OCI-LY7 (cell line): ENCODE results near the gene ZNF106. TPM values are rescaled to one million over a fixed set of nuclear protein-coding genes. Genes with fewer than 3 reads are reported as not detected.

Experiments
- BruUV-seq: library from RNA; stranded (reverse); fragments of 400-500 nt; replicated peaks from 2 replicates; lab custom pipeline; 2021; lab: Mats Ljungman, UMichigan
- CTCF ChIA-PET: fragments of 300-600 bp; sonication (Branson Sonifier 250); formaldehyde crosslinking; loops from one replicate; lab custom pipeline; 2022; ENCODE audit warnings: antibody characterized with exemption; ENCODE audit not compliant: unreplicated experiment; lab: Charles Lee
- POLR2A ChIA-PET: fragments of 300-600 bp; sonication (Branson Sonifier 250); formaldehyde crosslinking; loops from one replicate; lab custom pipeline; 2022; ENCODE audit warnings: antibody characterized with exemption; lab: Charles Lee
- DNase-seq: peaks from one replicate; pipeline ENCODE4 v3.0.0-alpha.2; 2015; ENCODE audit warnings: low spot score
- H2AFZ ChIP-seq: fragments of 200-600 bp; sonication (generic), shearing (Covaris generic); 2 replicates; pipeline ENCODE4 v1.6.1; 2014; ENCODE audit warnings: mild to moderate bottlenecking, antibody characterized with exemption, low read length, moderate library complexity
- H3K27ac ChIP-seq: fragments of 200-600 bp; sonication (generic); 2 replicates; pipeline ENCODE4 v1.5.1; 2014; ENCODE audit warnings: mixed run types, low read depth, mild to moderate bottlenecking, moderate library complexity, low read length, inconsistent platforms; ENCODE audit not compliant: poor library complexity, severe bottlenecking
- H3K36me3 ChIP-seq: fragments of 200-600 bp; sonication (generic); 2 replicates; pipeline ENCODE4 v1.6.1; 2014; ENCODE audit warnings: mild to moderate bottlenecking, antibody characterized with exemption, low read length, moderate library complexity, mixed read lengths; ENCODE audit not compliant: insufficient read depth
- H3K4me1 ChIP-seq: fragments of 200-600 bp; sonication (generic); 2 replicates; pipeline ENCODE4 v1.5.1; 2014; ENCODE audit warnings: mild to moderate bottlenecking, low read length; ENCODE audit not compliant: insufficient read depth, poor library complexity, severe bottlenecking
- H3K4me2 ChIP-seq: fragments of 200-600 bp; sonication (generic); 2 replicates; pipeline ENCODE4 v1.6.1; 2014; ENCODE audit warnings: mild to moderate bottlenecking, low read length
- H3K4me3 ChIP-seq: fragments of 200-600 bp; sonication (generic); 2 replicates; pipeline ENCODE4 v1.5.1; 2014; ENCODE audit warnings: mild to moderate bottlenecking, low read depth, low read length; ENCODE audit not compliant: poor library complexity, severe bottlenecking
- H3K79me2 ChIP-seq: fragments of 200-600 bp; sonication (generic); 2 replicates; pipeline ENCODE4 v1.6.1; 2016; ENCODE audit warnings: low read depth, mild to moderate bottlenecking, low read length, moderate library complexity, mixed read lengths; ENCODE audit not compliant: insufficient read depth
- H3K9me2 ChIP-seq: fragments of 200-600 bp; sonication (generic); 2 replicates; pipeline ENCODE4 v1.6.1; 2016; ENCODE audit warnings: mild to moderate bottlenecking, low read length, mixed read lengths; ENCODE audit not compliant: insufficient read depth
- H3K9me3 ChIP-seq: fragments of 200-600 bp; sonication (generic); 2 replicates; pipeline ENCODE4 v1.6.1; 2014; ENCODE audit warnings: mild to moderate bottlenecking, mixed run types, low read length, mixed read lengths
- H4K20me1 ChIP-seq: fragments of 200-600 bp; sonication (generic); 2 replicates; pipeline ENCODE4 v1.6.1; 2014; ENCODE audit warnings: mild to moderate bottlenecking, antibody characterized with exemption, low read length, moderate library complexity, mixed read lengths; ENCODE audit not compliant: insufficient read depth
- CTCF ChIP-seq: fragments of 200-600 bp; sonication (generic); conservative IDR thresholded peaks from 2 replicates; pipeline ENCODE4 v1.5.1; 2014; ENCODE audit warnings: mild to moderate bottlenecking, antibody characterized with exemption, low read length, moderate library complexity, mixed read lengths
- EZH2phosphoT487 ChIP-seq: fragments of 200-600 bp; sonication (generic); IDR thresholded peaks from 2 replicates; pipeline ENCODE4 v1.6.1; 2018; ENCODE audit warnings: low read depth, borderline replicate concordance, mild to moderate bottlenecking, mixed run types, antibody characterized with exemption, low read length, moderate library complexity, mixed read lengths
- intact Hi-C: fragments of 100-400 bp; cut with micrococcal nuclease; formaldehyde crosslinking; loops from one replicate; pipeline ENCODE4 v1.10.0; 2022; ENCODE audit not compliant: unreplicated experiment
- total RNA-seq, 2 experiments: library from RNA; depleted of rRNA in 1 of 2; stranded (reverse); fragments of >200 nt in 1 of 2; shearing (Covaris generic) in 1 of 2; gene quantifications; 2 replicates each; pipeline ENCODE4 v1.2.3, GENCODE V29; 2014 to 2022

ZNF106 gene
- total RNA-seq, 2 experiments from 2014 or later: 30.5 to 66.4 TPM

DNA sequence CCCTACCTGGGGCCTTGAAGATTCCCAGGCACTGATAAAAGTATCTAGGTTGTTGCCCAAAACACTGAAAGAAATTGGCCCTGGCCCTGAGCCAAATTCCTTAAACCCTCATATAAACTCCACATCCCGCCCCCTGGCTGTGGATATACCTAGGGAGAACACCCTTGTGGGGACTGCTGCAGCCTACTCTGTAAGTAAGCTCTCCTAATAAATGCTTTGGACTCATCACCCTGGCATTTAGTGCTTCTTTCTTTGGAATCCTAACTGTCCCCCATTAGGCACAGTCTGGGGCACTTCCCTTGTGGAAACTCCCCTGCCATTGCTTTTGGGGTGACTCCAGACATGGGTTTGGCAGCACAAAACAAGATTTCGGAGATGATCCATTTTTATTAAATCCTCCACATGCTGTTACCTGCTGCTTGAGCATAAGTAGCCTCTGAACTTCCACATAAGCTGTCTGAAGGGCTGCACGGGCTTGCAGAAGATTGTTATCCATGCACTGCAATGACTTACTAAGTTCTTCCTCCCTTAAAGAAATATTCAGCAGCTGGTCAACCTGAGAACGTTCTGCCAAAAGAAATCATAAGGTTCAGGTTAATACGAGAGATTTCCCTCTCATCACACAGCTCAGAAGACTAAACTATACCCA, 46.4 kb downstream of the ZNF106 start:
- no peaks in the 10 kb centered on the region for H3K9me3 ChIP-seq
- POLR2A ChIA-PET: interaction anchor here (0.6 to 1.2 kb wide), 3 partner anchors 14 to 1312 kb away, joined by 3 to 4 read pairs (median 4); no protein-coding TSS in a partner anchor
- DNase-seq: no peak
- H3K9me2 ChIP-seq: no peaks in the 10 kb centered on the region
- no peak overlapping the region for H2AFZ ChIP-seq
- no peaks in the 10 kb centered on the region for H3K4me1 ChIP-seq
- CTCF ChIA-PET: no interaction called here
- intact Hi-C loops: no loop called here
- no peaks in the 10 kb centered on the region for H4K20me1 ChIP-seq
- H3K4me3 ChIP-seq: no peak overlapping the region
- BruUV-seq: no TSS peak
- H3K27ac ChIP-seq: no peak overlapping the region
- H3K79me2 ChIP-seq: no peaks in the 10 kb centered on the region; the same call in 1 of the 2 replicates
- H3K4me2 ChIP-seq: no peak overlapping the region
- TF ChIP-seq EZH2phosphoT487: no peak
- H3K36me3 ChIP-seq: peaks cover 83% of the 10 kb centered on the region

- no peaks in the 10 kb centered on the region for H3K4me1 ChIP-seq
- H3K9me2 ChIP-seq: no peaks in the 10 kb centered on the region
- TF ChIP-seq EZH2phosphoT487: no peak
- no peak for TF ChIP-seq CTCF
- ChIA-PET CTCF (no interaction called here), POLR2A (no interaction called here)
- no peak for DNase-seq
- no peaks in the 10 kb centered on the region for H4K20me1 ChIP-seq
- no peak overlapping the region for H3K4me3 ChIP-seq
- H3K36me3 ChIP-seq: peaks cover 97% of the 10 kb centered on the region
- no peak overlapping the region for H3K4me2 ChIP-seq
- intact Hi-C loops: no loop called here
- H3K27ac ChIP-seq: no peak overlapping the region
- H3K79me2 ChIP-seq: no peaks in the 10 kb centered on the region
- BruUV-seq: no TSS peak
- H3K9me3 ChIP-seq: no peaks in the 10 kb centered on the region
- no peak overlapping the region for H2AFZ ChIP-seq
Measured at GRCh38 chr15:42427429-42428223, 63.3 kb downstream of the ZNF106 start.

DNA sequence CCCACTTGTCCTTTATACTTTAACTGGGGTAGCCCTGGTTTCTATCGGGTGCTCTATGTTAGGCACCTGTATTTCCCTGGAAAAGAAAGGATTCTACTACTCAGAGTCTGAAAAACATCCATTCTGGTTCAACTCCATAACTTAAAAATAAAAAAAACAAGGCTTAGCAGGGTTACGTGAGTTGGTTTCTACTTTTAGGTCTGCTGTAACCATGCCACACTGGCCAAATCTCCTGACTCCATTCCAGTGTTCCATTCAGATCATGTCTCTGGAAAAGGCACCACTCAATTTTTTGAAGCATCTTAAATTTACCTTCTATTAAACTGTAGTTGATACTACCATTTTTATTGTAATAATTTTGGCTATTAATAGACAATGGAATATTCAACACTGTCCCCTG, 69.6 kb downstream of the ZNF106 start:
- POLR2A ChIA-PET: no interaction called here
- CTCF ChIA-PET: no interaction called here

More for the DNA sequence above, 69.6 kb downstream of the ZNF106 start:
- no peaks in the 10 kb centered on the region for H3K9me2 ChIP-seq
- no peaks in the 10 kb centered on the region for H4K20me1 ChIP-seq
- no peaks in the 10 kb centered on the region for H3K4me1 ChIP-seq
- DNase-seq: no peak
- intact Hi-C loops: no loop called here
- TF ChIP-seq CTCF: no peak
- no peak for TF ChIP-seq EZH2phosphoT487
- H3K36me3 ChIP-seq: peaks cover 97% of the 10 kb centered on the region
- H3K27ac ChIP-seq: no peak overlapping the region
- H2AFZ ChIP-seq: no peak overlapping the region
- H3K4me2 ChIP-seq: no peak overlapping the region
- BruUV-seq: no TSS peak
- no peak overlapping the region for H3K4me3 ChIP-seq
- no peaks in the 10 kb centered on the region for H3K79me2 ChIP-seq
- H3K9me3 ChIP-seq: no peaks in the 10 kb centered on the region
